ENCODE results near the gene EXOSC6. TPM values are rescaled to one million over a fixed set of nuclear protein-coding genes. Genes with fewer than 3 reads are reported as not detected.

Gene EXOSC6
- polyA plus RNA-seq, 3 donors, result 1.7 to 6.4 (median 4.1) TPM

DNA sequence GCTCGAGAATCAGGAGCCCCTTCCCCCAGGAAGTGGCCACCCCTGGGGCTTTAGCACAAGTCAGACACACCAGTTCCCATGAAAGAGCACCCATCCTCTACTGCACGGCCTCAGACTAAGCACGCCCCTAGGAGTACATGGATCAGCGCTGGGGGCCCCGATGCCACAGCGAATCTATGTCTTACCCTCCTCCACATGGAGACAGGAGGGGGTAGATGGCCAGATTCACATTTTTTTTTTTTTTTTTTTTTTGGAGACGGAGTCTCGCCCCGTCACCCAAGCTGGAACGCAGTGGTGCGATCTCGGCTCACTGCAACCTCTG, 3.2 kb upstream of the EXOSC6 start:
- Mint-ChIP-seq H3K27ac (no peak overlapping the region), H3K9me3 (peaks cover 0 to 4% (median 0%) of the 10 kb centered on the region in 7 donors)
- WGBS (ENCODE audit: insufficient coverage), result 89% methylated on average over 1 of the region's 12 CpGs

GRCh38 chr16:70254180-70254964, 2.6 kb upstream of the EXOSC6 start:
- no peak overlapping the region for H3K9ac ChIP-seq (ENCODE audit: insufficient read depth, low read length, poor library complexity, severe bottlenecking)
- Mint-ChIP-seq H3K4me1 (peaks cover 16% of the 10 kb centered on the region), H3K9me3 (peaks cover 0 to 4% (median 0%) of the 10 kb centered on the region in 7 donors), H3K36me3 (peaks cover 42 to 69% of the 10 kb centered on the region in 2 donors), H3K4me3 (no peak overlapping the region), H3K27me3 (ENCODE audit: low read depth in 3 of 3) (no peaks in the 10 kb centered on the region), H3K27ac (peak overlapping the region in 1 of 7 donors; percentile 46)
- H3K4me2 ChIP-seq (replicated peaks; ENCODE audit: extremely low read depth, low read length, poor library complexity, severe bottlenecking), result no peak overlapping the region
- WGBS (ENCODE audit: insufficient coverage), result 93% methylated on average over 4 of the region's 9 CpGs
- no peak overlapping the region for H3K27ac ChIP-seq (ENCODE audit: low read depth in 1 of 2, low read length in 2 of 2)
- no peak overlapping the region for H3K4me3 ChIP-seq (replicated peaks in 1 of 3; ENCODE audit: low read depth in 2 of 3, low read length in 3 of 3)
- intact Hi-C loops (cut with micrococcal nuclease), result no loop called here
- peak; percentile 66 for TF ChIP-seq CTCF (IDR thresholded peaks at IDR 0.05)
- no peak for DNase-seq
- H3K27me3 ChIP-seq (ENCODE audit: control insufficient read depth in 2 of 2, insufficient read depth in 2 of 2, low read length in 2 of 2), result no peaks in the 10 kb centered on the region
- H3K4me1 ChIP-seq (ENCODE audit: control insufficient read depth in 1 of 2, insufficient read depth in 2 of 2, low read length in 2 of 2), result peaks cover 11 to 16% of the 10 kb centered on the region in 2 donors
- peaks cover 16% of the 10 kb centered on the region for H3K79me2 ChIP-seq (ENCODE audit: insufficient read depth, low read length)
- peaks cover 12% of the 10 kb centered on the region for H4K20me1 ChIP-seq (ENCODE audit: insufficient read depth, low read length)
- no peaks in the 10 kb centered on the region for H3K9me3 ChIP-seq (replicated peaks in 1 of 2; ENCODE audit: control insufficient read depth in 1 of 2, insufficient read depth in 1 of 2, low read length in 2 of 2)
- H3K36me3 ChIP-seq (replicated peaks in 1 of 2; ENCODE audit: control insufficient read depth in 1 of 2, insufficient read depth in 2 of 2, low read length in 2 of 2), result peaks cover 27 to 49% of the 10 kb centered on the region in 2 donors
- no peak overlapping the region for H2AFZ ChIP-seq (ENCODE audit: insufficient read depth, low read depth, low read length, poor library complexity, severe bottlenecking)

More for the DNA sequence above, 3.2 kb upstream of the EXOSC6 start:
- H2AFZ ChIP-seq (ENCODE audit: insufficient read depth, low read depth, low read length, poor library complexity, severe bottlenecking), result no peak overlapping the region
- no peak overlapping the region for H3K9ac ChIP-seq (ENCODE audit: insufficient read depth, low read length, poor library complexity, severe bottlenecking)
- H3K27me3 ChIP-seq (ENCODE audit: control insufficient read depth in 2 of 2, insufficient read depth in 2 of 2, low read length in 2 of 2), result no peaks in the 10 kb centered on the region
- no peak overlapping the region for H3K27ac ChIP-seq (ENCODE audit: low read depth in 1 of 2, low read length in 2 of 2)
- peaks cover 41 to 71% of the 10 kb centered on the region in 2 donors for H3K36me3 Mint-ChIP-seq
- no peaks in the 10 kb centered on the region for H3K9me3 ChIP-seq (replicated peaks in 1 of 2; ENCODE audit: control insufficient read depth in 1 of 2, insufficient read depth in 1 of 2, low read length in 2 of 2)
- peaks cover 11% of the 10 kb centered on the region for H3K79me2 ChIP-seq (ENCODE audit: insufficient read depth, low read length)
- H4K20me1 ChIP-seq (ENCODE audit: insufficient read depth, low read length), result peaks cover 12% of the 10 kb centered on the region
- no peak overlapping the region for H3K4me2 ChIP-seq (replicated peaks; ENCODE audit: extremely low read depth, low read length, poor library complexity, severe bottlenecking)
- H3K4me3 Mint-ChIP-seq, result no peak overlapping the region
- peaks cover 27 to 52% of the 10 kb centered on the region in 2 donors for H3K36me3 ChIP-seq (replicated peaks in 1 of 2; ENCODE audit: control insufficient read depth in 1 of 2, insufficient read depth in 2 of 2, low read length in 2 of 2)
- H3K27me3 Mint-ChIP-seq (ENCODE audit: low read depth in 3 of 3), result no peaks in the 10 kb centered on the region
- intact Hi-C loops (cut with micrococcal nuclease), result no loop called here
- peaks cover 13% of the 10 kb centered on the region for H3K4me1 Mint-ChIP-seq
- DNase-seq, result no peak
- H3K4me1 ChIP-seq (ENCODE audit: control insufficient read depth in 1 of 2, insufficient read depth in 2 of 2, low read length in 2 of 2), result peaks cover 10 to 11% of the 10 kb centered on the region in 2 donors
- no peak for TF ChIP-seq CTCF (IDR thresholded peaks at IDR 0.05)
- no peak overlapping the region for H3K4me3 ChIP-seq (replicated peaks in 1 of 3; ENCODE audit: low read depth in 2 of 3, low read length in 3 of 3)
